RPMI8226 (cell line): ENCODE results near the gene KLF7.

Experiments used
- DNase-seq: peaks from one replicate; pipeline ENCODE4 v3.0.0-alpha.2; 2015

The KLF7 gene

GRCh38 chr2:207148020-207148419 is 17.7 kb downstream of the KLF7 start:
- no peak for DNase-seq

- DNase-seq: peak; percentile 35
Observed at GRCh38 chr2:207144173-207144785, 21.5 kb downstream of the KLF7 start.

GRCh38 chr2:207143215-207144172 is 22.3 kb downstream of the KLF7 start:
- DNase-seq: peak; percentile 90

GRCh38 chr2:207142461-207142860 is 23.3 kb downstream of the KLF7 start:
- DNase-seq: peak; percentile 73

DNA sequence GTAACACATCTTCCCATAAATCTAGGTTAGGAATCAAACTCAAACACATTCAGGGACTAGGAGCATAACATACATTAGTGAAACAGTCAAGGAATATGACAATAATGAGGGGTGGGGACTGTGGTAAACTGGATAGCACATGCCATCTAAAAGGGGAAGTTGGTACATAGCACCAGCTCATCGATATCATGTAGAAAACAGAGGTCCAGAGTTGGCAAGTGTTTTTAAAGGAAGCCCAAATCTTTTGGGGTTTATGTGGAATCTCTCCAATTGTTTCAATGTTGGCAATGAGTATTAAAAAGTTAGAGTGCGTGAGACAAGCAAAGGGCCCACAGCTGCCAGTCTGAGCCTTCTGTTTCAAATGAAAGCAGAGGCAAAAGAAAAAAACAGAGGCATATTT is 24.4 kb downstream of the KLF7 start:
- DNase-seq: peak; percentile 52

DNA sequence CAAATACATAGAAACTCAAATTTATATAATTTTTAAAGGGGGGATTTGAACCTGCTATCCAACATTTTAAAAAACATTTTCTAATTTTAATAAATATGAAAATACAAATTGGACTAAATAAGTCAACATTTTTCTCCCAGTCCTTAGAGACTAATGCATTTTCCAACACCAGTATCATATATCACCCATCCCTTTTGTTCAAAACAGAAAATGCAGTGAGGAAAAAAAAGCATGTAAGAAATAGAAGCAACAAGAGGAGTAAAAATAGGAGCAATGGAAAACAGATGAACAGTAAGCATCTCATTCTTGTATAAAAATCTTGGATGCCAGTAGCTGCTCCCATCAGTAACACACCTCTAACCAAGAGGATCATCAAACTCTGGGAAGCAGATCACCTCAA is 25.5 kb downstream of the KLF7 start:
- no peak for DNase-seq

DNA sequence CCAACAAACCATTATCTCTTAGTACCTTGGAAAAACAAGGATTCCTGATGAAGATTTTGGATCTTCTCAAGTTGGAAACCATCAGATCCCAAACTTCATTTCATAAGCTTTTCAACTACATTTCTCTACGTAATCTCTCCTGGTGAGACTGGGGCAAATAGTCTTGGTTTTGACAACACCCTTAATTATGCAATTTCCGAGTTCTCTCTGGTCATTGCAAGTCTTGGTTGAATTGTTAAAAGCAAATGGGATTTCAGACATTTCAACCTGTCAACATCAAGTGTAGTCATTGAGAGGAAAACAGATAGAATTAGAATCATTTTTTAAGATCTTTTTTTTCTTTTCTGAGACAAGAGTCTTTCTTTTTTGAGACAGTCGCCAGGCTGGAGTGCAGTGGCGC is 26.2 kb downstream of the KLF7 start:
- no peak for DNase-seq

GRCh38 chr2:207138627-207139297 is 27.0 kb downstream of the KLF7 start:
- DNase-seq: no peak

DNA sequence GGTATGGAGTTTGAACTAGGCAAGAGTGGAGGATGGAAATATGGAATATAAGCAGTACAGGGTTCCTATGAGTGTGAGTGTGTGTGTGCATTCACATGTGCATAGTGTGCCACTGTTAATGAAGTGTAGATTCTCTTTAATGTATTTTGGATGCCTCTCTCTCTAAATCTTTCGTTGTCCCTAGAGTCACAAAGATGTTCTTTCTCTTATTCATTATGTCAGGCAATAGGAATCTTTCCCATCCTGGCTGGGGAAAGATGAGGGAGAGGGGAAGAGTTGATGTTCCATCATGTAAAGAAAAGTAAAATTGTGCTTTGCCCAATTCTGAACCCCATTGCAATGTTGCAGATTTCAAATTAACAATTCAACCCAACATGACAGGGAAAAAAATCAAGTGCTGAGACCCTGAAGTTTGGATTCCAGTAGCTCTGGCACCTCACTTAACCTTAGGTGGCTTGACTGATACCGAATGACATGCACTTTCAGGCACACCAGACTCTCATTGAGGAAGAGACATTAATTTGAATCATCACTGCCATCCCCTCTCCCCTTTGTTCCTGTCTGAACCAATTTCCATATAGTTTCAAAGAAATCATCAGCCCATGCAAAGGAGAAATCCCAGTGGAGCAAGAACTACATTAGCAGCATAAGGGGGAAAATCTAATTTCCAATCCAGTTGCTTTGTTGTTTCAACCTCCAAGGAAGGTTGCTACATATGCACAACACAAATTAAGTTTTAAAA is 28.0 kb downstream of the KLF7 start:
- no peak for DNase-seq

DNA sequence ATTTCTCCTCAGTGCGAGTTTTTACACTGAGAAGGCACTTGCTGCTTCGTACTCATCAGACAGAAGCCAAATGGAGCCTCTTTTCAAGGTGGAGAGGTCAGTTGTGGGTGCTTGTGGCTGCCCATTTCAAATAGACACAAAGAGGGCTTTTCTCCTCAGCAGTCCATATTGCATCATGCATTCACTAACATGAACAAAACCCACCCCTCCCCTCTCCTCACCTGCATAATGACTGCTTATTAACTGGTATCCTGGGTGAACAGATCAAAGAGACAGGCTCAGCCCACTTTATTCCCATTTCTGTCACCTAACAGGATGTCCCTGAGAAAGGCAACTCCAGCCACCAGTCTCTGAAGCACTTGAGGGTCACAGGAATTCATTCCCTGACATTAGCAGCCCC is 28.9 kb downstream of the KLF7 start:
- no peak for DNase-seq

- peak; percentile 80 for DNase-seq
Observed at GRCh38 chr2:207135801-207136457, 29.8 kb downstream of the KLF7 start.

GRCh38 chr2:207135340-207135739 is 30.4 kb downstream of the KLF7 start:
- no peak for DNase-seq

DNA sequence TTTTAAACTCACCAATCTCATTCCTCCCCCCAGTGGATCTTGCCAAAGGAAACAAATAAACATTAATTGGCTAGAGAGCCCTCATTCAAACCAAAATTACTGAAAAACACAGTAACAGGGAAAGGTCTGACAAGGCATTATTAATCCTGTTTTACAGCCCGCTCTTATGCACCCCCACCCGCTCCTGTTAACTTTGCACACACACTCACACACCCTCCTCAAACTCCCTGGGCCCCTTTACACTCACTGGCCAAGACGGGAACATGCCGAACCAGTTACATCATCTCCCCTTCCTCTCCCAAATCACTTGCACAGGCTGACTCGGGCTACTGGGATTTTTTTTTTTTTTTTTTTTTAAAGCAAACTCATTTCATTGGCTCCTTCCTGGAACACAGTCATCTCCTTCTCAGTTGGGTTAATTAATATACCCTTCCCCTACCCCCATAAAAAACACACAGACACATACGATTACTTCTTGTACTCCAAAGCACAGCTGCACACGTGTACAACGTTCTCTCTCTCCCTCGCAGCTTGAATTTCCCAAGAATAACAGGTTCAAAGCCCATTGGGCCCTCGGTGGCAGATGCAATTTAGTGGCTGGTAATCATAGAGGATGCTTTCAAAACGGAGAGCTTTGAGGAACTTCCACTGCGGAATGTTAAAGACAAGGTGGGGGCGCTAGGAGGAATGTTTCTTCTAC is 31.8 kb downstream of the KLF7 start:
- DNase-seq: peak; percentile 80

- DNase-seq: peak; percentile 93
Observed at GRCh38 chr2:207133458-207133819, 32.3 kb downstream of the KLF7 start.

- no peak for DNase-seq
Observed at GRCh38 chr2:207132019-207132418, 33.7 kb downstream of the KLF7 start.

DNA sequence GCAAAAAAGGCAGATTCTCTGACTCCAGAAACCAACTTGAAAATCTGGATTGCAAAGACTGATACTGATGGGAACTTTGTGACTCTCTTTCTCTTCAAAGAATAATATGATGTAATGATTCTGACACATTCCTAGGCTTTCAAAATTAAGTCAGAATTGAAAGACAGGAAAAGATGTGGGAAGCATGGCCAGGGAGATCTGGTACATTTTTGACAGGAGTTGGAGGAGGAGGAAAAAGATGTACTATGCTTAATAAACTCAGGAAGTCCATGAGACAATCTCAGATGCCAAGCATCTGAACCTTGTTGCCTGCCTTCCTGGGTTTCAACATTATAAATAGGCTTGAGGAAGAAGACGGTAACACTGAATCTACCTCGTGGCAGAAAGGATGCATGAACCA is 34.2 kb downstream of the KLF7 start:
- no peak for DNase-seq

- DNase-seq: no peak
Observed at GRCh38 chr2:207130958-207131521, 34.7 kb downstream of the KLF7 start.

- DNase-seq: no peak
Observed at GRCh38 chr2:207129821-207130220, 35.9 kb downstream of the KLF7 start.

DNA sequence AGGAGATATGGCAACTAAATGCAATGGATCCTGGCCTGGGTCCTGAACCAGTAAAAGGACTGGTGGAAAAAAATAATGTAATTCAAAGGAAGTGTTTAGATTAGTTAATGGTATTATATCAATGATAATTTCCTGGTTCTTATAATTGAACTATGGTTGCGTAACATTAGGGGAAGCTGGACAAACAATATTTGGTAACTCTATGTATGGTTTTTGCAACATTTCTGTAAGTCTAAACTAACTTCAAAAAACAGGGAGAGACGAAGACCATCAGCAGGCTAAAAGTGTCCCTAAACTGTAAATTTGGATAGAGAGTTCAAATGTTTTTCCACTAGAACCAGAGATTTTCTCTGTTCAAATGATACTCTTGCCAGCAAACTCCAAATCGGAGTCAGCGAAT is 36.9 kb downstream of the KLF7 start:
- DNase-seq: no peak

- DNase-seq: no peak
Observed at GRCh38 chr2:207126724-207127308, 38.9 kb downstream of the KLF7 start.

- no peak for DNase-seq
Observed at GRCh38 chr2:207123776-207124391, 41.9 kb downstream of the KLF7 start.
